Prostate gland (tissue), 2 donors: Measurements from ENCODE around the gene NOL9. TPM values are rescaled to one million over a fixed set of nuclear protein-coding genes. Genes with fewer than 3 reads are reported as not detected.
A peak's percentile ranks its signal among the peaks of the same experiment; 100 is the strongest.

Source experiments
- DNase-seq: peaks from one replicate; pipeline ENCODE4 v3.0.0-alpha.2; 2019; ENCODE audit warnings: low spot score
- H3K27ac ChIP-seq, 2 donors: fragments of 200-600 bp; sonication (generic); 2 replicates each; pipeline ENCODE4 v1.5.1; 2017 to 2019
- H3K27me3 ChIP-seq: fragments of 200-600 bp; sonication (generic); replicated peaks from 2 replicates; pipeline ENCODE4 v1.5.1; 2019; ENCODE audit not compliant: insufficient read depth
- H3K36me3 ChIP-seq, 2 donors: fragments of 200-600 bp; sonication (generic); 1 replicate in 1 of 2; 2 replicates in 1 of 2; pipeline versions ENCODE4 v1.5.1 to v1.8.1; 2017 to 2019
- H3K4me1 ChIP-seq: fragments of 200-600 bp; sonication (generic); replicated peaks from 2 replicates; pipeline ENCODE4 v1.5.1; 2019
- H3K4me3 ChIP-seq, 2 donors: fragments of 200-600 bp; sonication (generic); 2 replicates each; pipeline ENCODE4 v1.5.1; 2017 to 2019
- H3K9me3 ChIP-seq: fragments of 200-600 bp; sonication (generic); 2 replicates; pipeline ENCODE4 v1.5.1; 2017
- POLR2A ChIP-seq: fragments of 450-650 bp; IDR thresholded peaks from one replicate; pipeline ENCODE4 v1.6.1; 2016; ENCODE audit warnings: antibody characterized with exemption, mild to moderate bottlenecking
- POLR2AphosphoS5 ChIP-seq: sonication (generic); formaldehyde crosslinking; IDR thresholded peaks from one replicate; pipeline ENCODE4 v1.6.1; 2017; ENCODE audit warnings: antibody characterized with exemption
- WGBS: methylation state at CpG from one replicate; pipeline ENCODE4 v1.1.5; 2018; 5-methylcytosine and 5-hydroxymethylcytosine counted together
- intact Hi-C: fragments of 100-400 bp; cut with DNase I; formaldehyde crosslinking; loops from one replicate; pipeline ENCODE4 v1.14.2; 2022
- total RNA-seq, 2 donors: library from RNA; depleted of rRNA; stranded (reverse); fragments of >200 nt; gene quantifications; one replicate each; pipeline ENCODE4 v1.1.0, GENCODE V29; 2016
- TF ChIP-seq, protein P1 (sequence below), 4 experiments: fragments of 200-600 bp in 2 of 4; fragments of 450-650 bp in 2 of 4; sonication (generic) in 2 of 4; IDR thresholded peaks; 1 replicate in 3 of 4; 2 replicates in 1 of 4; pipeline ENCODE4 v1.5.1; 2016 to 2019; ENCODE audit warnings: antibody characterized with exemption in 4 of 4, mild to moderate bottlenecking in 2 of 4, moderate library complexity in 2 of 4

NOL9 gene
- total RNA-seq, 2 donors from 2014 or later = 15.7 to 20.9 TPM

DNA sequence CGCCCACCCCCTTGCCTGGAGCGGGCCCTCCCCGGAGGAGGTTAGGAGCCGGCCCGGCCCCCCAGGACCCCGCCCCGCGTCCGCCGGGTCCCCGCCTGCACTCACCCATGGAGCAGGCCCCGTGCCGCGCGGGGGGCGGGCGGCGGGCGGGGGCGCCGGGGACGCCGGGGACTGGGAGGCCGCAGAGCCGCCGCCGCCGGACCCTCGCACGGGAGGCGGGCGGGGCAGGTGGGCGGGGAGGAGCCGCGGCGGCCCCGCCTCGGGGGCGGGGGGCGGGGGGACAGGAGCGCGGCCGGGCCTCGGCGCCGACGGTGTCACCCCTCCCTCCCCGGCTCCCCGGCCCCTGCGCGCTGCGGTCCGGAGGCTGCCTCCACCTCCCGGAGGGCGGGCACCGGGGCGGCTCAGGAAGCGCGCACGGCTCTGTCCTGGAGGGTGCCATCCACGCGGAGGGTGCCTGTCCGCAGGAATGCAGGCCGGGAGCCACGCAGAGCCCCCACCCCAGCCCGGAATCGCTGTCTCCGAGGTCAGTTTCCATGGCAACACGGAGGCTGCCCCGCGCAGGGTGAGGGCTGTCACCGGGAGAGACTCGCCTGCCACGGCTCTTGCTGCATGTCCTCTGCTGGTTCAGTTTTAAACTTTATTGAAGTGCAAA, 57.0 kb downstream of the NOL9 start:
- H3K4me3 ChIP-seq = peak overlapping the region; percentile 37 to 61
- no peaks in the 10 kb centered on the region for H3K9me3 ChIP-seq
- H3K36me3 ChIP-seq = no peaks in the 10 kb centered on the region
- no peaks in the 10 kb centered on the region for H3K27me3 ChIP-seq
- intact Hi-C loops = no loop called here
- TF ChIP-seq, protein P1, sequence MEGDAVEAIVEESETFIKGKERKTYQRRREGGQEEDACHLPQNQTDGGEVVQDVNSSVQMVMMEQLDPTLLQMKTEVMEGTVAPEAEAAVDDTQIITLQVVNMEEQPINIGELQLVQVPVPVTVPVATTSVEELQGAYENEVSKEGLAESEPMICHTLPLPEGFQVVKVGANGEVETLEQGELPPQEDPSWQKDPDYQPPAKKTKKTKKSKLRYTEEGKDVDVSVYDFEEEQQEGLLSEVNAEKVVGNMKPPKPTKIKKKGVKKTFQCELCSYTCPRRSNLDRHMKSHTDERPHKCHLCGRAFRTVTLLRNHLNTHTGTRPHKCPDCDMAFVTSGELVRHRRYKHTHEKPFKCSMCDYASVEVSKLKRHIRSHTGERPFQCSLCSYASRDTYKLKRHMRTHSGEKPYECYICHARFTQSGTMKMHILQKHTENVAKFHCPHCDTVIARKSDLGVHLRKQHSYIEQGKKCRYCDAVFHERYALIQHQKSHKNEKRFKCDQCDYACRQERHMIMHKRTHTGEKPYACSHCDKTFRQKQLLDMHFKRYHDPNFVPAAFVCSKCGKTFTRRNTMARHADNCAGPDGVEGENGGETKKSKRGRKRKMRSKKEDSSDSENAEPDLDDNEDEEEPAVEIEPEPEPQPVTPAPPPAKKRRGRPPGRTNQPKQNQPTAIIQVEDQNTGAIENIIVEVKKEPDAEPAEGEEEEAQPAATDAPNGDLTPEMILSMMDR (IDR thresholded peaks at IDR 0.05) = no peak
- TF ChIP-seq POLR2AphosphoS5 (peak; percentile 3), POLR2A (peak; percentile 7)
- 0% methylated on average over 9 of the region's 74 CpGs for WGBS
- H3K4me1 ChIP-seq = peaks cover 3% of the 10 kb centered on the region
- DNase-seq = peak; percentile 45
- peak overlapping the region; percentile 42 to 69 for H3K27ac ChIP-seq

DNA sequence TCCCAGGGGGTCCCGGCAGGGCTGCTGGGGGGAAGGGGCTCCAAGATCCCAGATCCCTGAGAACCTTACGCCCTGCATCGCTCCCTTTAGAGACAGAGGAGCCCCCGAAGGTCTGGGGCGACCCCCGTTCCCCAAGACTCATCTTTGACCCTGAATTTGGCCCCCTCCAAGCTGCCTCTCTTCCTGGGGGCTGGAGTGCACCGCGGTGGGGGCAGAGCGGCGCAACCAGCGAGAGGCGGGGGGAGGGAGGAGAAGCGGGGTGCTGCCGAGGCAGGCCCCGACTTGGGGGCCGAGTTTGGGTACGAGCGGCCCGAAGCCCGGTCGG, 57.5 kb downstream of the NOL9 start:
- no peaks in the 10 kb centered on the region for H3K27me3 ChIP-seq
- intact Hi-C loops = no loop called here
- WGBS = 1% methylated on average over 21 of the region's 21 CpGs
- TF ChIP-seq POLR2A (no peak), POLR2AphosphoS5 (no peak)
- TF ChIP-seq, protein P1 (IDR thresholded peaks at IDR 0.05) = no peak
- H3K4me1 ChIP-seq = peaks cover 3% of the 10 kb centered on the region
- no peaks in the 10 kb centered on the region for H3K9me3 ChIP-seq
- no peak for DNase-seq
- peak overlapping the region; percentile 42 to 69 for H3K27ac ChIP-seq
- no peaks in the 10 kb centered on the region for H3K36me3 ChIP-seq
- H3K4me3 ChIP-seq = peak overlapping the region; percentile 37 to 61

DNA sequence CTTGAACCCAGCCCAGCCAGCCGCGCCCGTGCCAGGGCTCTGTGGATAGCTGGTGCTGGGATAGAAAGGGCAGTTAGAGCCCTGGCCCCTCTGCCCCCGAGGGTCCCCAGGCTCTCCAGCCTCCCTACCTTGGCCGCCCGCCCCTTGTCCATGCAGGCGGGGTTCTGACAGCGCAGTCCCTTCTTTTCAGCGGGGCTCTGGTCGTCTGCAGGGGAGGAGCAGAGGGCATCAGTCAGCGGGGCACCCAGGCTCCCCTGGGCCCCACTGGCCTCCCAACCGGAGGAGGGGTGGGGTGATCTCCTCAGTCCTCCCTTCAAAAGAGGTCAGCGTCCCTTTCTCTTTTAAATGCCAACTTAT, 58.0 kb downstream of the NOL9 start:
- Histone ChIP-seq H3K4me3 (peak overlapping the region; percentile 37 to 61), H3K27me3 (no peaks in the 10 kb centered on the region), H3K27ac (peak overlapping the region; percentile 42 to 69), H3K4me1 (peaks cover 3% of the 10 kb centered on the region), H3K9me3 (no peaks in the 10 kb centered on the region), H3K36me3 (no peaks in the 10 kb centered on the region)
- 17% methylated on average over 13 of the region's 13 CpGs for WGBS
- DNase-seq = no peak
- intact Hi-C loops = no loop called here
- TF ChIP-seq, protein P1 (IDR thresholded peaks at IDR 0.05) = no peak
- no peak for TF ChIP-seq POLR2A
- TF ChIP-seq POLR2AphosphoS5 = no peak

DNA sequence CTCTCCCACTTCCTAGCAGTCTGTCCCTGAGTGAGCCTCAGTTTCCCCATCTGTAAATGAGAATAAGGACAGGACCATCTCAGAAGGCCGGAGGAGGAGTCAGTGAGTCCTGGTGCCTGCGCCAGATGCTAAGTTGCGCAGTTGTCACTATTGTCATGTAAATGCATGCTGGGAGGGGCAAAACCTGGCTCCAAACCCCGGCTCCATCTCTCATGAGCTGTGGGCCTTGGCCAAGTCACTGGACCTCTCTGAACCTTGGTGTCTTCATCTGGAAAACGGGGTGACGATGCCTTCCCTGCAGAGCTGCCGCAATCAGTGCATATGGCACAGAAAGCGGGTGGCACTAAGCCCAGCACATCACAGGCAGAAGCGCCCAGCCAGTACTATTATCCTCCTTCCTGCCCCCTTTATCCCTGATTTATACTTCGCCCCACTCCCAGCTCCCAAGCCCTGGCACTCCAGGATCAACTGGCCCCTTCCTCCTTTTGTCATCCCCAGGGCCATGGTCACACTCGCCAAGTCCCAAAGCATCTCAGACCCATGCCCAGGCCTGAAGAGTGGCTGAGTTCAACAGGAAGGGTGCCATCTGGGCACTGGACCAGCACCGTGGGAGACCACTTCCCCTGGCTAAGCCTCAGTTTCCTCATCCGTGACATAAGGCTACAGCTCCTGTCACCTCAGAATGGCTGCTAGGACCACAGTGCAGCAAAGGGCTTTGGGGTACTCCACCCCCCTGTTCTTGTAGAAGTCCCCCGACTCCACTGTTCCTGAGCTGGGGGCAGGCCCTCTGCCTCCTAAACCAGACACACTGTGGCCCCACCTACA, 58.6 kb downstream of the NOL9 start:
- DNase-seq = no peak
- Histone ChIP-seq H3K27ac (no peak overlapping the region), H3K36me3 (no peaks in the 10 kb centered on the region), H3K4me1 (peaks cover 3% of the 10 kb centered on the region), H3K27me3 (no peaks in the 10 kb centered on the region), H3K4me3 (no peak overlapping the region), H3K9me3 (no peaks in the 10 kb centered on the region)
- WGBS = 66% methylated on average over 14 of the region's 14 CpGs
- TF ChIP-seq, protein P1 (IDR thresholded peaks at IDR 0.05) = no peak
- TF ChIP-seq POLR2A = no peak
- TF ChIP-seq POLR2AphosphoS5 = no peak
- intact Hi-C loops = no loop called here
